Measurements from ENCODE around the gene STAMBP.
A peak's percentile ranks its signal among the peaks of the same experiment; 100 is the strongest.

STAMBP gene

DNA sequence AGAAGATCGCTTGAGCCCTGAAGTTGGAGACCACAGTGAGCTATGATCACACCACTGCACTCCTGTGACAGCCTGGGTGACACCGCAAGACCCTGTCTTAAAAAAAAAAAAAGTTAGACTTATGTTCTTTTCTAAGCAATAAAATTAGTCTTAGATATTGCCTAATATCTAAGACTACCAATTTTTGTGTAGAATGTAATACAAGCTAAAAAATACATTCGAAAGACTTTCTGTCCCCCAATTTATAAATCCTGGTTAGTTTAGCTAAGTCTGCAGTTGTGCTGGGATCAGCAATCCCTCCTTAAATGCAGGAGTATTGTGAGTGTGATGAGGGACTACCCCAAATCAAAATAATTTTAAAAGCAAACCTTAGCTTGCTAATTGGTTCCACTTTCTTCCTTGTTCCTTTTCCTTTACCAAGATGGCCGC is 358 bp upstream of the STAMBP start:
- peak overlapping the region; percentile 93 for H3K4me3 ChIP-seq (ENCODE audit: low read length)

DNA sequence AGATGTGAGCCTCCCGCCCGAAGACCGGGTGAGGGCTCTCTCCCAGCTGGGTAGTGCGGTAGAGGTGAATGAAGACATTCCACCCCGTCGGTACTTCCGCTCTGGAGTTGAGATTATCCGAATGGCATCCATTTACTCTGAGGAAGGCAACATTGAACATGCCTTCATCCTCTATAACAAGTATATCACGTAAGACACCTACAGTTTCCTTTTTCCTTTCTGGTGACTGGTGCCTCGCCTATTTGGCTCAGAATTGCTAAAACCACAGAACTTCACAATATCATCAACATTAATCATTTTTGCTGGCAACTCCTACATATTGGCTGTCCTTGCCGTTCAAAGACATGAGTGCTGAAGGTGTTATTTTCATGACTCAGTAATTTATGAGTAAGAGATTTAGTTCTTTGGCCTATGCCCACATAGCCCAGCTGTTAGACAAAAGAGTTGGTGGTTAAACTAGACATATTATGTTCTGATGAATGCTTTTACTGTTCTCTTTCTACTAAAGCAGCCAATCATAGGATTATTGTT is 2.2 kb downstream of the STAMBP start:
- Histone ChIP-seq H3K4me2 (ENCODE audit: low read length) (no peak overlapping the region), H3K27me3 (ENCODE audit: low read depth, low read length) (no peaks in the 10 kb centered on the region), H3K36me3 (replicated peaks; ENCODE audit: low read depth, low read length) (peaks cover 29% of the 10 kb centered on the region), H3K9ac (ENCODE audit: low read length) (no peak overlapping the region), H3K4me1 (ENCODE audit: low read length) (peaks cover 30% of the 10 kb centered on the region), H3K9me3 (ENCODE audit: insufficient read depth, low read length) (no peaks in the 10 kb centered on the region), H4K20me1 (ENCODE audit: insufficient read depth, low read length) (no peaks in the 10 kb centered on the region), H3K79me2 (ENCODE audit: low read length) (peaks cover 24% of the 10 kb centered on the region), H2AFZ (ENCODE audit: low read depth, low read length) (no peak overlapping the region), H3K4me3 (ENCODE audit: low read length) (no peak overlapping the region), H3K27ac (ENCODE audit: low read length) (no peak overlapping the region)
- TF ChIP-seq EZH2phosphoT487 (IDR thresholded peaks at IDR 0.05; ENCODE audit: low read depth) (no peak), CTCF (IDR thresholded peaks at IDR 0.05; ENCODE audit: low read depth, low read length) (no peak)

More for the DNA sequence above, 358 bp upstream of the STAMBP start:
- no peaks in the 10 kb centered on the region for H3K27me3 ChIP-seq (ENCODE audit: low read depth, low read length)
- peak overlapping the region; percentile 62 for H3K4me2 ChIP-seq (ENCODE audit: low read length)
- TF ChIP-seq CTCF (IDR thresholded peaks at IDR 0.05; ENCODE audit: low read depth, low read length) (no peak), EZH2phosphoT487 (IDR thresholded peaks at IDR 0.05; ENCODE audit: low read depth) (no peak)
- H4K20me1 ChIP-seq (ENCODE audit: insufficient read depth, low read length): no peaks in the 10 kb centered on the region
- H3K9me3 ChIP-seq (ENCODE audit: insufficient read depth, low read length): no peaks in the 10 kb centered on the region
- H3K27ac ChIP-seq (ENCODE audit: low read length): peak overlapping the region; percentile 38
- H3K36me3 ChIP-seq (replicated peaks; ENCODE audit: low read depth, low read length): peaks cover 21% of the 10 kb centered on the region
- peak overlapping the region; percentile 69 for H2AFZ ChIP-seq (ENCODE audit: low read depth, low read length)
- H3K79me2 ChIP-seq (ENCODE audit: low read length): peaks cover 24% of the 10 kb centered on the region
- peaks cover 40% of the 10 kb centered on the region for H3K4me1 ChIP-seq (ENCODE audit: low read length)
- peak overlapping the region; percentile 61 for H3K9ac ChIP-seq (ENCODE audit: low read length)

GRCh38 chr2:73832930-73833329 is 4.2 kb downstream of the STAMBP start:
- H3K79me2 ChIP-seq (ENCODE audit: low read length): peaks cover 24% of the 10 kb centered on the region
- no peaks in the 10 kb centered on the region for H4K20me1 ChIP-seq (ENCODE audit: insufficient read depth, low read length)
- H3K4me3 ChIP-seq (ENCODE audit: low read length): no peak overlapping the region
- peak overlapping the region; percentile 18; the same call in 1 of the 2 replicates for H3K27ac ChIP-seq (ENCODE audit: low read length)
- H3K4me2 ChIP-seq (ENCODE audit: low read length): no peak overlapping the region
- H2AFZ ChIP-seq (ENCODE audit: low read depth, low read length): no peak overlapping the region
- no peak overlapping the region for H3K9ac ChIP-seq (ENCODE audit: low read length)
- H3K27me3 ChIP-seq (ENCODE audit: low read depth, low read length): no peaks in the 10 kb centered on the region
- H3K4me1 ChIP-seq (ENCODE audit: low read length): peaks cover 19% of the 10 kb centered on the region
- peaks cover 33% of the 10 kb centered on the region for H3K36me3 ChIP-seq (replicated peaks; ENCODE audit: low read depth, low read length)
- H3K9me3 ChIP-seq (ENCODE audit: insufficient read depth, low read length): no peaks in the 10 kb centered on the region
- TF ChIP-seq CTCF (IDR thresholded peaks at IDR 0.05; ENCODE audit: low read depth, low read length) (no peak), EZH2phosphoT487 (IDR thresholded peaks at IDR 0.05; ENCODE audit: low read depth) (no peak)

- no peak for TF ChIP-seq EZH2phosphoT487 (IDR thresholded peaks at IDR 0.05; ENCODE audit: low read depth)
- TF ChIP-seq CTCF (IDR thresholded peaks at IDR 0.05; ENCODE audit: low read depth, low read length): no peak
- H3K4me1 ChIP-seq (ENCODE audit: low read length): peaks cover 7% of the 10 kb centered on the region
- H3K9me3 ChIP-seq (ENCODE audit: insufficient read depth, low read length): no peaks in the 10 kb centered on the region
- no peaks in the 10 kb centered on the region for H3K79me2 ChIP-seq (ENCODE audit: low read length)
- H2AFZ ChIP-seq (ENCODE audit: low read depth, low read length): no peak overlapping the region
- H3K4me3 ChIP-seq (ENCODE audit: low read length): no peak overlapping the region
- H3K36me3 ChIP-seq (replicated peaks; ENCODE audit: low read depth, low read length): peaks cover 33% of the 10 kb centered on the region
- no peak overlapping the region for H3K9ac ChIP-seq (ENCODE audit: low read length)
- H3K27me3 ChIP-seq (ENCODE audit: low read depth, low read length): no peaks in the 10 kb centered on the region
- H4K20me1 ChIP-seq (ENCODE audit: insufficient read depth, low read length): no peaks in the 10 kb centered on the region
- no peak overlapping the region for H3K4me2 ChIP-seq (ENCODE audit: low read length)
- H3K27ac ChIP-seq (ENCODE audit: low read length): no peak overlapping the region
These were observed 7.6 kb downstream of the STAMBP start for GRCh38 chr2:73836141-73836943.

Measured in OCI-LY3 (cell line).